CD14-positive monocyte (primary cell): Measurements from ENCODE around the gene CLCNKB. TPM values are rescaled to one million over a fixed set of nuclear protein-coding genes. Genes with fewer than 3 reads are reported as not detected.

Source experiments
- DNase-seq, 3 donors: peaks; one replicate each; pipeline ENCODE4 v3.0.0-alpha.2; 2011 to 2022
- H2AFZ ChIP-seq: 2 replicates; pipeline ENCODE4 v1.6.0; 2012; ENCODE audit warnings: mild to moderate bottlenecking, low read depth, low read length, inconsistent platforms; ENCODE audit not compliant: insufficient read depth, poor library complexity, severe bottlenecking
- H3K27ac ChIP-seq, 2 donors: 1 replicate in 1 of 2; 2 replicates in 1 of 2; pipeline ENCODE4 v1.5.1; 2012 to 2013; ENCODE audit warnings: low read length in 2 of 2, control low read depth in 1 of 2, inconsistent platforms in 1 of 2, low read depth in 1 of 2, mild to moderate bottlenecking in 1 of 2
- H3K27me3 ChIP-seq, 2 donors: one replicate each; pipeline versions ENCODE4 v1.6.0 to v1.6.1; 2011 to 2013; ENCODE audit warnings: low read length in 2 of 2; ENCODE audit not compliant: control insufficient read depth in 2 of 2, insufficient read depth in 2 of 2
- H3K36me3 ChIP-seq, 2 donors: replicated peaks in 1 of 2; 1 replicate in 1 of 2; 2 replicates in 1 of 2; pipeline versions ENCODE4 v1.5.1 to v1.6.1; 2012 to 2013; ENCODE audit warnings: low read length in 2 of 2, control low read depth in 1 of 2, inconsistent platforms in 1 of 2, mild to moderate bottlenecking in 1 of 2; ENCODE audit not compliant: insufficient read depth in 2 of 2, control insufficient read depth in 1 of 2
- H3K4me1 ChIP-seq, 2 donors: 1 replicate in 1 of 2; 2 replicates in 1 of 2; pipeline versions ENCODE4 v1.5.1 to v1.6.1; 2012 to 2013; ENCODE audit warnings: low read length in 2 of 2, control low read depth in 1 of 2, inconsistent platforms in 1 of 2, mild to moderate bottlenecking in 1 of 2, moderate library complexity in 1 of 2; ENCODE audit not compliant: insufficient read depth in 2 of 2, control insufficient read depth in 1 of 2
- H3K4me2 ChIP-seq: replicated peaks from 2 replicates; pipeline ENCODE3; 2012; ENCODE audit warnings: low read length, moderate library complexity, mild to moderate bottlenecking; ENCODE audit not compliant: poor library complexity, severe bottlenecking; ENCODE audit errors: extremely low read depth
- H3K4me3 ChIP-seq, 3 experiments: fragments of 200-600 bp in 1 of 3; sonication (generic) in 1 of 3; replicated peaks in 1 of 3; 1 replicate in 2 of 3; 2 replicates in 1 of 3; pipeline ENCODE4 v1.5.1; 2011 to 2013; ENCODE audit warnings: low read length in 3 of 3, mild to moderate bottlenecking in 3 of 3, control low read depth in 2 of 3, low read depth in 2 of 3, inconsistent platforms in 1 of 3, moderate library complexity in 1 of 3
- H3K79me2 ChIP-seq: 2 replicates; pipeline ENCODE4 v1.6.0; 2012; ENCODE audit warnings: mild to moderate bottlenecking, control low read depth, inconsistent platforms, low read length, moderate library complexity; ENCODE audit not compliant: insufficient read depth
- H3K9ac ChIP-seq: 2 replicates; pipeline ENCODE4 v1.6.0; 2017; ENCODE audit warnings: low read length, mild to moderate bottlenecking; ENCODE audit not compliant: insufficient read depth, poor library complexity, severe bottlenecking
- H3K9me3 ChIP-seq, 2 donors: replicated peaks in 1 of 2; 1 replicate in 1 of 2; 2 replicates in 1 of 2; pipeline versions ENCODE4 v1.5.1 to v1.6.1; 2012 to 2013; ENCODE audit warnings: low read length in 2 of 2, control low read depth in 1 of 2; ENCODE audit not compliant: control insufficient read depth in 1 of 2, insufficient read depth in 1 of 2
- H4K20me1 ChIP-seq: 2 replicates; pipeline ENCODE4 v1.6.0; 2012; ENCODE audit warnings: mild to moderate bottlenecking, low read length, control low read depth, moderate library complexity; ENCODE audit not compliant: insufficient read depth
- H3K27ac Mint-ChIP-seq, 7 donors: one replicate each; pipeline ENCODE4 v1.8.0; 2020; ENCODE audit warnings: mild to moderate bottlenecking in 7 of 7, mixed read lengths in 7 of 7, moderate library complexity in 6 of 7, inconsistent platforms in 2 of 7
- H3K27me3 Mint-ChIP-seq, 3 donors: one replicate each; pipeline ENCODE4 v1.8.0; 2021 to 2022; ENCODE audit warnings: low read depth in 3 of 3, mild to moderate bottlenecking in 3 of 3, mixed read lengths in 3 of 3, moderate library complexity in 3 of 3, inconsistent platforms in 1 of 3
- H3K36me3 Mint-ChIP-seq, 2 donors: one replicate each; pipeline ENCODE4 v1.8.0; 2020; ENCODE audit warnings: mixed read lengths in 2 of 2, inconsistent platforms in 1 of 2, mild to moderate bottlenecking in 1 of 2
- H3K4me1 Mint-ChIP-seq: one replicate; pipeline ENCODE4 v1.8.0; 2020; ENCODE audit warnings: mild to moderate bottlenecking, mixed read lengths
- H3K4me3 Mint-ChIP-seq, 2 donors: one replicate each; pipeline ENCODE4 v1.8.0; 2020; ENCODE audit warnings: mild to moderate bottlenecking in 2 of 2, mixed read lengths in 2 of 2, moderate library complexity in 1 of 2
- H3K9me3 Mint-ChIP-seq, 7 donors: one replicate each; pipeline ENCODE4 v1.8.0; 2020 to 2022; ENCODE audit warnings: mixed read lengths in 7 of 7, mild to moderate bottlenecking in 6 of 7, moderate library complexity in 6 of 7, inconsistent platforms in 2 of 7
- WGBS: methylation state at CpG from one replicate; pipeline ENCODE4 v1.1.5; 2013; ENCODE audit warnings: missing lambda C conversion rate; ENCODE audit not compliant: insufficient coverage; 5-methylcytosine and 5-hydroxymethylcytosine counted together
- intact Hi-C, 2 donors: fragments of 100-400 bp; cut with micrococcal nuclease; formaldehyde crosslinking; loops; one replicate each; pipeline versions ENCODE4 v1.15.0 to v1.15.1; 2023
- polyA plus RNA-seq, 3 donors: library from polyadenylated mRNA; depleted of rRNA in 1 of 3; unstranded in 2 of 3; stranded (reverse) in 1 of 3; fragments of 300-500 nt in 2 of 3; fragments of >200 nt in 1 of 3; fragmentation: Illumina TruSeq in 2 of 3; gene quantifications; 1 replicate in 2 of 3; 2 replicates in 1 of 3; pipeline ENCODE4 v1.2.3, GENCODE V29; 2012 to 2021
- TF ChIP-seq, protein P1 (sequence below): fragments of 200-600 bp; IDR thresholded peaks from one replicate; pipeline ENCODE4 v1.8.0; 2022; ENCODE audit warnings: antibody characterized with exemption, mild to moderate bottlenecking

CLCNKB gene
- polyA plus RNA-seq, 3 donors = not detected

DNA sequence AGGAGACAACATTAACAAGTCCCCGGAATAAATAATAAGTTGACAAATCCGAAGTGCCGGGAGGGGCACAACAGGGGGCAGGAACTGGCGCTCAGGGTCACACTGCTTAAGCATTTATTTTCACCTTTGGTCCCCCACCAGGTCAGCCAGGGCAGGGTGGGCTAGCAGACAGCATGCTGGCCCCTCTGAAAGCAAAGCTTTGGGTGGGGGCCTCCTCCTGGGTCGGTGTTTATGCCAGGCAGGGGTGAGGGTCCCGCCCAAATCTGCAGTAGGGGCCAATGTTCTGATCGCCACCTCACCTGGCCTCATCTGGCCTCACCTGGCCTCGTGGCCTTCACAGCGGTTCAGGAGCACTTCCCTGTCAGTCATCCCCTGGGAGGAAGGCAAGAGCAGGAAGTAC lies 38.1 kb downstream of the CLCNKB start:
- Histone ChIP-seq H3K79me2 (no peaks in the 10 kb centered on the region), H3K27me3 (no peaks in the 10 kb centered on the region), H2AFZ (no peak overlapping the region), H4K20me1 (no peaks in the 10 kb centered on the region), H3K4me1 (peaks cover 4% of the 10 kb centered on the region in 2 donors), H3K36me3 (no peaks in the 10 kb centered on the region), H3K9me3 (no peaks in the 10 kb centered on the region), H3K9ac (no peak overlapping the region), H3K27ac (no peak overlapping the region), H3K4me3 (no peak overlapping the region), H3K4me2 (no peak overlapping the region)
- WGBS = 90% methylated on average over 9 of the region's 9 CpGs
- intact Hi-C loops = loop anchor here (5.0 to 10.0 kb wide), 2 partner anchors 161 to 163 kb away; no protein-coding TSS in a partner anchor
- Mint-ChIP-seq H3K27me3 (peaks cover 1 to 5% (median 2%) of the 10 kb centered on the region in 3 donors), H3K4me3 (no peak overlapping the region), H3K27ac (peak overlapping the region in 1 of 7 donors; percentile 41), H3K9me3 (no peaks in the 10 kb centered on the region), H3K36me3 (no peaks in the 10 kb centered on the region), H3K4me1 (peaks cover 9% of the 10 kb centered on the region)
- DNase-seq = no peak
- TF ChIP-seq, protein P1, sequence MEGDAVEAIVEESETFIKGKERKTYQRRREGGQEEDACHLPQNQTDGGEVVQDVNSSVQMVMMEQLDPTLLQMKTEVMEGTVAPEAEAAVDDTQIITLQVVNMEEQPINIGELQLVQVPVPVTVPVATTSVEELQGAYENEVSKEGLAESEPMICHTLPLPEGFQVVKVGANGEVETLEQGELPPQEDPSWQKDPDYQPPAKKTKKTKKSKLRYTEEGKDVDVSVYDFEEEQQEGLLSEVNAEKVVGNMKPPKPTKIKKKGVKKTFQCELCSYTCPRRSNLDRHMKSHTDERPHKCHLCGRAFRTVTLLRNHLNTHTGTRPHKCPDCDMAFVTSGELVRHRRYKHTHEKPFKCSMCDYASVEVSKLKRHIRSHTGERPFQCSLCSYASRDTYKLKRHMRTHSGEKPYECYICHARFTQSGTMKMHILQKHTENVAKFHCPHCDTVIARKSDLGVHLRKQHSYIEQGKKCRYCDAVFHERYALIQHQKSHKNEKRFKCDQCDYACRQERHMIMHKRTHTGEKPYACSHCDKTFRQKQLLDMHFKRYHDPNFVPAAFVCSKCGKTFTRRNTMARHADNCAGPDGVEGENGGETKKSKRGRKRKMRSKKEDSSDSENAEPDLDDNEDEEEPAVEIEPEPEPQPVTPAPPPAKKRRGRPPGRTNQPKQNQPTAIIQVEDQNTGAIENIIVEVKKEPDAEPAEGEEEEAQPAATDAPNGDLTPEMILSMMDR = no peak

DNA sequence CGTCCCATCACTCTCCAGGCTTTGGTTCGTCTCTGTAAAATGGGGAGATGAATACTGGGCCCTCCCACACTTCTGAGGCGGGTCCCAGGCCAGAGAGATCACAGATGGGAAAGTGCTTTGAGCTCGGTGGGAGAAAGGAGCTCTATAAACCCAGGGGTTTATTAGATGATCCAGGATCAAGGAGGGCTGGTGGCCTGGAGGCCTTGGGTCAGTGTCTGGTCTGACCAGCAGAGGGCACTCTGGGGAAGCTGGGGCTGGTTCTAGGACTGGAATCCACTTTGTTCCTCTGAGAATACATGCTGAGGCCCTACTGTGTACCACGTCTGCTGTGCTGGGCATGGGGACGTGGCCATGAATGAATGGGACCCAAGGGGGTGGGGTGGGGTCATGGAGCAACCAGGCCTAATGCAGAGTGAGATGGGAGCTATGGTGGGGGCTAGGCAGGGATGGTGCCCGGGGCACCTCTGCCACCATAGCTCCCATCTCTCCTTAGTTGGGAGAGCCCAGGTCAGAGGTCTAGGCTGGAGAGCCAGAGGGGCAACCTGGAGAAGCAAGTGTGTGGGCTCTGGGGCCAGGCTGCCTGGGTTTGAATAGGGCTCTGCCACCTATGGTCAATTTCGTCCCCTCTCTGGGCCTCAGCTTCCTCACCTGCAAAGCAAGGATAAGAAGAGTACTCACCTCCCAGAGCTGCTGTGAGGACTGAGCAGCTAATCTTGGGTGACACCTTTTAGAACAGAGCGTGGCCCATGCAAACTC lies 38.9 kb downstream of the CLCNKB start:
- Histone ChIP-seq H3K36me3 (no peaks in the 10 kb centered on the region), H4K20me1 (no peaks in the 10 kb centered on the region), H2AFZ (no peak overlapping the region), H3K27ac (no peak overlapping the region), H3K9ac (no peak overlapping the region), H3K4me1 (peaks cover 4% of the 10 kb centered on the region in 2 donors), H3K79me2 (no peaks in the 10 kb centered on the region), H3K9me3 (no peaks in the 10 kb centered on the region), H3K4me2 (no peak overlapping the region), H3K4me3 (no peak overlapping the region), H3K27me3 (no peaks in the 10 kb centered on the region)
- H3K36me3 Mint-ChIP-seq = no peaks in the 10 kb centered on the region
- peaks cover 9% of the 10 kb centered on the region for H3K4me1 Mint-ChIP-seq
- 67% methylated on average over 4 of the region's 9 CpGs for WGBS
- TF ChIP-seq, protein P1 = peak; percentile 80
- H3K27me3 Mint-ChIP-seq = peaks cover 1 to 2% (median 1%) of the 10 kb centered on the region in 3 donors
- DNase-seq = peak; percentile 27 to 54 (median 46)
- intact Hi-C loops = loop anchor here (5.0 to 10.0 kb wide), 2 partner anchors 160 to 162 kb away; no protein-coding TSS in a partner anchor
- no peak overlapping the region for H3K4me3 Mint-ChIP-seq
- H3K27ac Mint-ChIP-seq = no peak overlapping the region
- no peaks in the 10 kb centered on the region for H3K9me3 Mint-ChIP-seq
